Stimulated activated CD4-positive, alpha-beta T cell treated with anti-CD3 and anti-CD28 coated beads, TNF-alpha, amount 100 ng/mL, for 24 hours (primary cell): Measurements from ENCODE around the gene C10orf105.
A peak's percentile ranks its signal among the peaks of the same experiment; 100 is the strongest.

ENCODE experiments used
- DNase-seq, 3 experiments: peaks; one replicate each; pipeline ENCODE4 v3.0.0-alpha.2; 2020; ENCODE audit warnings: low read depth in 3 of 3

The C10orf105 gene

GRCh38 chr10:71737001-71737833, 17.6 kb upstream of the C10orf105 start:
- DNase-seq: peak in 1 of 3 experiments; percentile 61

- DNase-seq: no peak
Measured at GRCh38 chr10:71736570-71736952, 17.0 kb upstream of the C10orf105 start.

GRCh38 chr10:71735709-71736569, 16.4 kb upstream of the C10orf105 start:
- peak in 1 of 3 experiments; percentile 60 for DNase-seq

- DNase-seq: no peak
Measured at GRCh38 chr10:71734797-71735196, 15.2 kb upstream of the C10orf105 start.

GRCh38 chr10:71731791-71732190, 12.2 kb upstream of the C10orf105 start:
- no peak for DNase-seq

GRCh38 chr10:71729161-71729636, 9.6 kb upstream of the C10orf105 start:
- no peak for DNase-seq

- peak in 2 of 3 experiments; percentile 40 to 55 for DNase-seq
Measured at GRCh38 chr10:71727738-71728737, 8.5 kb upstream of the C10orf105 start.

GRCh38 chr10:71727105-71727737, 7.6 kb upstream of the C10orf105 start:
- peak in 2 of 3 experiments; percentile 34 to 71 for DNase-seq

- peak in 2 of 3 experiments; percentile 41 to 63 for DNase-seq
Measured at GRCh38 chr10:71726580-71727104, 7.1 kb upstream of the C10orf105 start.

- peak; percentile 59 to 85 (median 70) for DNase-seq
Measured at GRCh38 chr10:71725998-71726579, 6.5 kb upstream of the C10orf105 start.

GRCh38 chr10:71725249-71725648, 5.7 kb upstream of the C10orf105 start:
- no peak for DNase-seq

GRCh38 chr10:71724539-71724938, 5.0 kb upstream of the C10orf105 start:
- DNase-seq: no peak

GRCh38 chr10:71723311-71723710, 3.7 kb upstream of the C10orf105 start:
- DNase-seq: no peak

- DNase-seq: no peak
Measured at GRCh38 chr10:71722849-71723248, 3.3 kb upstream of the C10orf105 start.

GRCh38 chr10:71721313-71721712, 1.7 kb upstream of the C10orf105 start:
- DNase-seq: no peak

GRCh38 chr10:71720288-71720687, 710 bp upstream of the C10orf105 start:
- DNase-seq: no peak

GRCh38 chr10:71719042-71719441, 536 bp downstream of the C10orf105 start:
- no peak for DNase-seq

GRCh38 chr10:71718165-71718698, 1.3 kb downstream of the C10orf105 start:
- no peak for DNase-seq

GRCh38 chr10:71717551-71717951, 2.0 kb downstream of the C10orf105 start:
- no peak for DNase-seq

- DNase-seq: no peak
Measured at GRCh38 chr10:71717056-71717455, 2.5 kb downstream of the C10orf105 start.
